ENCODE results near the gene SDK1. TPM values are rescaled to one million over a fixed set of nuclear protein-coding genes. Genes with fewer than 3 reads are reported as not detected.
A peak's percentile ranks its signal among the peaks of the same experiment; 100 is the strongest.

The SDK1 gene
- total RNA-seq, 1 donor from 2014 or later = 225 TPM

- H3K36me3 Mint-ChIP-seq (ENCODE audit: unreplicated experiment) = peaks cover 26% of the 10 kb centered on the region
- TF ChIP-seq, protein P1, sequence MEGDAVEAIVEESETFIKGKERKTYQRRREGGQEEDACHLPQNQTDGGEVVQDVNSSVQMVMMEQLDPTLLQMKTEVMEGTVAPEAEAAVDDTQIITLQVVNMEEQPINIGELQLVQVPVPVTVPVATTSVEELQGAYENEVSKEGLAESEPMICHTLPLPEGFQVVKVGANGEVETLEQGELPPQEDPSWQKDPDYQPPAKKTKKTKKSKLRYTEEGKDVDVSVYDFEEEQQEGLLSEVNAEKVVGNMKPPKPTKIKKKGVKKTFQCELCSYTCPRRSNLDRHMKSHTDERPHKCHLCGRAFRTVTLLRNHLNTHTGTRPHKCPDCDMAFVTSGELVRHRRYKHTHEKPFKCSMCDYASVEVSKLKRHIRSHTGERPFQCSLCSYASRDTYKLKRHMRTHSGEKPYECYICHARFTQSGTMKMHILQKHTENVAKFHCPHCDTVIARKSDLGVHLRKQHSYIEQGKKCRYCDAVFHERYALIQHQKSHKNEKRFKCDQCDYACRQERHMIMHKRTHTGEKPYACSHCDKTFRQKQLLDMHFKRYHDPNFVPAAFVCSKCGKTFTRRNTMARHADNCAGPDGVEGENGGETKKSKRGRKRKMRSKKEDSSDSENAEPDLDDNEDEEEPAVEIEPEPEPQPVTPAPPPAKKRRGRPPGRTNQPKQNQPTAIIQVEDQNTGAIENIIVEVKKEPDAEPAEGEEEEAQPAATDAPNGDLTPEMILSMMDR (IDR thresholded peaks at IDR 0.05; ENCODE audit: partially characterized antibody, unreplicated experiment) = no peak
- no peaks in the 10 kb centered on the region for H3K4me1 Mint-ChIP-seq (ENCODE audit: low read depth, unreplicated experiment)
- no peak overlapping the region for H3K4me3 Mint-ChIP-seq (ENCODE audit: unreplicated experiment)
- H3K27ac Mint-ChIP-seq (ENCODE audit: unreplicated experiment) = no peak overlapping the region
- peaks cover 7% of the 10 kb centered on the region for H3K27me3 Mint-ChIP-seq (ENCODE audit: unreplicated experiment)
- DNase-seq = no peak
- peaks cover 5% of the 10 kb centered on the region for H3K9me3 Mint-ChIP-seq (ENCODE audit: unreplicated experiment)
Observed at GRCh38 chr7:4297918-4298219, 996.8 kb downstream of the SDK1 start.

DNA sequence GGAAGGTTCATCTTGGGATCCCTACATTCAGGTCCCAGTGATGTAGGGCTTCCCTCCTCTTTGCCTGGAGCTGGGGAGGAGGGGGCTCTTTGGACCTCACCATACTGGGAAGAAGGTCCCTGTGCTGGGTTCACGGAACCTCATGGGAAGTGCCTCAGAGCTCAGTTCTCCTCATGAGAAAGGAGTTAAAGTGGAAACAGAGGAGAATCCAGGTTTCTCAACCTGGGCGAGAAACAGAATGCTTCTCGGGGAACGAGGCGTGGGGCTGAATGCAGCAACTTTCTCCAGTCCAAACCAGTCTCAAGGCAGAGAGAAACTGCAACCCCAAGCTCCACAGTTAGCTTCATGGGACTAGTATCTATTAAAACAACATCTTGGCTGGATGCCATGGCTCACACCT lies 998.4 kb downstream of the SDK1 start:
- Mint-ChIP-seq H3K36me3 (ENCODE audit: unreplicated experiment) (peaks cover 20% of the 10 kb centered on the region), H3K4me1 (ENCODE audit: low read depth, unreplicated experiment) (no peaks in the 10 kb centered on the region), H3K9me3 (ENCODE audit: unreplicated experiment) (peaks cover 7% of the 10 kb centered on the region), H3K27me3 (ENCODE audit: unreplicated experiment) (peaks cover 11% of the 10 kb centered on the region), H3K27ac (ENCODE audit: unreplicated experiment) (no peak overlapping the region), H3K4me3 (ENCODE audit: unreplicated experiment) (no peak overlapping the region)
- TF ChIP-seq, protein P1 (IDR thresholded peaks at IDR 0.05; ENCODE audit: partially characterized antibody, unreplicated experiment) = no peak
- DNase-seq = no peak

DNA sequence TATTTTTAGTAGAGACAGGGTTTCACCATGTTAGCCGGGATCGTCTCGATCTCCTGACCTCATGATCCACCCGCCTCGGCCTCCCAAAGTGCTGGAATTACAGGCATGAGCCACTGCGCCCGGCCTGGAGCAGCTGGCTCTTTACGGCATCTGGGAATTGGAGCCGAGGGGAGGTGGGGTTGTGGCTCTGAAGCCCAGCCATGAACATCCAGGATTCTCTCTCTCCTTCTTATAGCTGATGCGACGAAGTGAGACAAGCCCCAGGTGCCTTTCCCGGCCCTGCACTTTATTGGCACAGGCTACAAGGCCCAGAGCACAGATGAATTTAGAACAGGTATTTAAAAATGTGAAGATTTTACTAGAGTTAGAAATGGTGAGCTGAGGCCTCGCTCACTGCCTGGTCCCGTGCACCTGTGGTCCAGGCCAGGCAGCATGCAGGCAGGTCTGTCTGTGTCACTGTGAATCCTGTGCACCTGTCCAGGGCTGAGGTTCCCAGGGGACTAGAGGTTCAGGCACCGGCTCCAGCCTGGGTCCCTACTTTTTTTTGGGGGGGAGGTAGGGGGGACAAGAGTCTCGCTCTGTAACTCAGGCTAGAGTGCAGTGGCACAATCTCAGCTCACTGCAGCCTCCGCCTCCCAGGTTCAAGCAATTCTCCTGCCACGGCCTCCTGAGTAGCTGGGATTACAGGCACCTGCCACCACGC lies 1001.3 kb downstream of the SDK1 start:
- Mint-ChIP-seq H3K4me3 (ENCODE audit: unreplicated experiment) (no peak overlapping the region), H3K4me1 (ENCODE audit: low read depth, unreplicated experiment) (peaks cover 7% of the 10 kb centered on the region), H3K9me3 (ENCODE audit: unreplicated experiment) (peaks cover 7% of the 10 kb centered on the region), H3K27me3 (ENCODE audit: unreplicated experiment) (peaks cover 6% of the 10 kb centered on the region), H3K27ac (ENCODE audit: unreplicated experiment) (peak overlapping the region; percentile 31), H3K36me3 (ENCODE audit: unreplicated experiment) (peaks cover 17% of the 10 kb centered on the region)
- TF ChIP-seq, protein P1 (IDR thresholded peaks at IDR 0.05; ENCODE audit: partially characterized antibody, unreplicated experiment) = no peak
- no peak for DNase-seq

DNA sequence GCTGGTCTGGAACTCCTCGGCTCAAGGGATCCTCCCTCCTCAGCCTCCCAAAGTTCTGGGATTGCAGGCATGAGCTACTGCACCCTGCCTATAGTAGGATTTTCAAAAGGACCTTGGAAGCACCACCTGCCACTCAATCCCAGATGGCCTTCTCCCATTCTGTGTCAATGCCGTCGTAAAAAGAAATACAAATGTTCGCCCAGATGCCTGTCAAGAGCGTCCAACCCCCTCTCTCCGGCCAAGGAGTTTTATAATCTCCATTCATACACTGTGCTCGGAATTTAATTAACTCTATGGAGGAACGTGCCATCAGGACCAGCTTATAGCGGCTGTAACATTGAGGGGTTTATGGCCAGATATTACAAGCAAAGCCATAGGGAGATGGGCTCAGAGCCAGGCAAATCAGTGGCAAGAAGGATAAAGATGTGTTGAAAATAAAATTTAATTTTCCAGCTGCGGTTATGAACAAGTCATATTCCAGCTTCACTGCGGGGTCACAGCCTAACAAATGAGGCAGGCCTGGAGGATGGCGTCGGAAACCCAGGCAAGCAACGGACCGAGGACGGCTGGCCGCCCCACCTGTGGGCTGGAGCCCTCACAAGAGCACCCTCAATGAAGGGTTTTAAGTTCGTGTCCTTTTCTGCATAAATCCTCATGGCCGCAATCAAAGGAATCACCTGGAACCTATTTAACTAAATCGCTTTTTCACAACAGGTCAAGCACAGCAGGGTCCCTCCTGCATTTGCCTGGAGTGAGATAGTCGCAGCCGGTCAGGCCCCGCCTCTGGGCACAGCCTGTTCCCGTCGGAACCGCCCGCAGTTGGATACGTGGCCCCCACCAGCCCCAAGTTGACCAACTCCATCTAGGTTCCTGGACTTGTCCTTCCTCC lies 1006.5 kb downstream of the SDK1 start:
- peaks cover 6% of the 10 kb centered on the region for H3K27me3 Mint-ChIP-seq (ENCODE audit: unreplicated experiment)

More for the DNA sequence above, 1006.5 kb downstream of the SDK1 start:
- peaks cover 27% of the 10 kb centered on the region for H3K36me3 Mint-ChIP-seq (ENCODE audit: unreplicated experiment)
- peaks cover 4% of the 10 kb centered on the region for H3K9me3 Mint-ChIP-seq (ENCODE audit: unreplicated experiment)
- TF ChIP-seq, protein P1 (IDR thresholded peaks at IDR 0.05; ENCODE audit: partially characterized antibody, unreplicated experiment) = no peak
- no peak overlapping the region for H3K4me3 Mint-ChIP-seq (ENCODE audit: unreplicated experiment)
- peaks cover 11% of the 10 kb centered on the region for H3K4me1 Mint-ChIP-seq (ENCODE audit: low read depth, unreplicated experiment)
- no peak for DNase-seq
- no peak overlapping the region for H3K27ac Mint-ChIP-seq (ENCODE audit: unreplicated experiment)
